Astrocyte of the spinal cord (primary cell): ENCODE results near the gene GRAMD4.
A peak's percentile ranks its signal among the peaks of the same experiment; 100 is the strongest.

Experiments used
- DNase-seq: peaks from one replicate; pipeline ENCODE4 v3.0.0; 2011; ENCODE audit warnings: low read depth, low spot score
- H3K4me3 ChIP-seq: 2 replicates; pipeline ENCODE4 v1.5.1; 2011; ENCODE audit warnings: low read depth, mild to moderate bottlenecking, low read length, moderate library complexity
- in situ Hi-C: cut with HindIII; loops from 2 replicates; pipeline ENCODE4 v1.10.0; 2017; ENCODE audit warnings: low sequenced_read_pairs
- TF ChIP-seq, protein P1 (sequence below): IDR thresholded peaks from 2 replicates; pipeline ENCODE4 v1.5.1; 2012; ENCODE audit warnings: low read depth, mild to moderate bottlenecking, low read length, inconsistent platforms

Gene GRAMD4

DNA sequence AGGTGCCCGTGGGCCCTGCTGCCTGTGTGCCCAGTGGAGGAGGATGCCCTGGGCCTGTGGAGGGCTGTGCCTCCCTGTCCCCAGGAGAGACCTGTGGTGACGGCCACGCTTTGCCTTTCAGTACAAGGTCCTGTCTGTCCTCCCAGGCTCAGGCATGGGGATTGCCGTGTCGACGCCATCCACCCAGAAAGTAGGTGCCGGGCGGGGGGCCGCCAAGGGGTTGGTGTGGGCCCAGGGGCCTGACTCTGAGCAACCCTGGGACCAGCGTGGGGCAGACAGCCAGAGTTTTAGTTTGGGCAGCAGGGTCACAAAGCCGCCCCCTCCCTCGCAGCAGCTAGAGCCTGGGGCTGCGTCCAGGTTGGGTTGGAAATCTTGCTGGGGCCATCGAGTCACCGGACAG is 56.3 kb downstream of the GRAMD4 start:
- TF ChIP-seq, protein P1, sequence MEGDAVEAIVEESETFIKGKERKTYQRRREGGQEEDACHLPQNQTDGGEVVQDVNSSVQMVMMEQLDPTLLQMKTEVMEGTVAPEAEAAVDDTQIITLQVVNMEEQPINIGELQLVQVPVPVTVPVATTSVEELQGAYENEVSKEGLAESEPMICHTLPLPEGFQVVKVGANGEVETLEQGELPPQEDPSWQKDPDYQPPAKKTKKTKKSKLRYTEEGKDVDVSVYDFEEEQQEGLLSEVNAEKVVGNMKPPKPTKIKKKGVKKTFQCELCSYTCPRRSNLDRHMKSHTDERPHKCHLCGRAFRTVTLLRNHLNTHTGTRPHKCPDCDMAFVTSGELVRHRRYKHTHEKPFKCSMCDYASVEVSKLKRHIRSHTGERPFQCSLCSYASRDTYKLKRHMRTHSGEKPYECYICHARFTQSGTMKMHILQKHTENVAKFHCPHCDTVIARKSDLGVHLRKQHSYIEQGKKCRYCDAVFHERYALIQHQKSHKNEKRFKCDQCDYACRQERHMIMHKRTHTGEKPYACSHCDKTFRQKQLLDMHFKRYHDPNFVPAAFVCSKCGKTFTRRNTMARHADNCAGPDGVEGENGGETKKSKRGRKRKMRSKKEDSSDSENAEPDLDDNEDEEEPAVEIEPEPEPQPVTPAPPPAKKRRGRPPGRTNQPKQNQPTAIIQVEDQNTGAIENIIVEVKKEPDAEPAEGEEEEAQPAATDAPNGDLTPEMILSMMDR, result no peak
- in situ Hi-C loops, result no loop called here
- DNase-seq, result no peak
- no peak overlapping the region for H3K4me3 ChIP-seq

DNA sequence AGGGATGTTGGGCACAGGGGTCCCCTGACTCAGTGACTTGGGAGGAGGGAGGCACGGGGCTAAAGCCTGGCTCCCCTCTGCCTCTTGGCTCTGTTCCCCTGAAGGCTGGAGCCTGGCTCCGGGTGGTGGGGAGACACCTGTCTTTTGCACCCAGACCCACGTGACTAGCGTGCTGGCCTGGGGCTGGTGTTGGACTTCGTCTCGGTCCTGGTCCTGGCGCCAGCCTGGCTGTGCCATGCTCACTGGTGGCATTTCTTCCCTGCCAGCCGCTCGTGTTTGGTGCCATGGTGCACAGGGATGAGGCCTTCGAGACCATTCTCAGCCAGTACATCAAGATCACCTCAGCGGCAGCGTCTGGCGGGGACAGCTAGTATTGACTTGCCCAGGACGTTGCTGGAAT is 56.7 kb downstream of the GRAMD4 start:
- in situ Hi-C loops, result no loop called here
- TF ChIP-seq, protein P1, result no peak
- DNase-seq, result no peak
- H3K4me3 ChIP-seq, result no peak overlapping the region

DNA sequence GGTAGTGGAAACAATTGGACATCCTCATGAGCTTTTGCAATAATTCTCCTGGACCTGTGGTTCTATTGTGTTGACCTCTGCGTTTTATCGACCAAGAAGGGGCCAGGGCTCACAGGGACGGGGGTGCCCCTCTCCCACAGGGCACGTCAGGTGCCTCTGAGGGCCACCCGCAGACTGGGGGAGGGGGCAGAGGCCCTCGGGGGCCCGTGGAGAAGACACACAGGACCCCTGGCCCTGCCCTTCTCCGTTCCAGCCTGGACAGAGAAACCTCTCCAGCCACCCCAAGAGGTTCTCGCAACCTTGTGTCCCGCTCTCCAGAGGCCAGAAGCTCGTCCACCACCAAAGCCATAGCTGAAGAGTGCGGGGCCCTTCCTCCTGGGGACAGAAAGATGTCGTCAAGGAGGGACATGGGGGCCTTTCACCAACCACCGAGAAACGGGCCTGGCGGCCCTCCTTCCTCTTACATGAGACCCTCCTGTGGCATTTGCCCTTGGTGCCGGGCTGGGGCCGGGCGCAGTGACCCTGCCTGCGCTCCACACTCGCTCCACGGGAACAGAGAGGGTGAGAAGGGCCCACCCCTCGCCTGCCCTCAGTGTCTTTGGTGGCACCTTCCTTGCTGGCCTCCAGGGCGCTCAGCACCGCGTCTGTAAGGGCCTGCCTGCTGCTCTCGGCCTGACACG is 57.3 kb downstream of the GRAMD4 start:
- DNase-seq, result no peak
- TF ChIP-seq, protein P1, result no peak
- no peak overlapping the region for H3K4me3 ChIP-seq
- in situ Hi-C loops, result no loop called here

DNA sequence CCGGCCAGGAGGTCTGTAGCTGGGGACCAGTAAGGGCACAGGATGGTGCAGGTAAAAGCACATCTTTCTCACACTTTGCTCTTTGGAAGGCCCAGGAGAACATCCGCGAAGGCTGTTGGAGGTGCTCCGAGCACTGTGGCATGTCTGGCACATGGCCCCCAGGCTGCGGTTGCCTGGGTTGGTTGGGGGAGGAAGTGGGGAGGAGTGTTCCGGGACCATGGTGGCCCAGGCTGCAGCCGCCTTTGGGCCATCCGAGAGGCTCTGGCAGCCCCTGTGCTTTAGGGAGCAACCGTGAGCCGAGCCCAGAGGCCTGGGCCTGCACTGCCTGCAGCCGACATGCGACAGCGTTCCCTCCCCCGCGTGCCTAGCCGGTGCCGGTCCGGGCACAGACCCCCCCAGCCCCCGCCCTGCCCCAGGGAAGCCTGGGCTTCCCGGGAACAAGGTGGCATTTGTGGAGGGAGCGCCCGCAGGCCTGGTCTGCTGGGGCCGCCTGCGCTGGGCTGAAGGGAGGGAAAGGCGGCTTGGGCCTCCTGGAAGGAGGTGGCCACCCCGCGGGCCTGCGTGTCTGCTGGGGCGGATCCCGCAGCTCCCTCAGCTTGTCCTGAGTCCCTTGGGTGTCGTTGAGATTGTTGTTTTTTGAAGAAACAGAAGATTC is 57.9 kb downstream of the GRAMD4 start:
- TF ChIP-seq, protein P1, result no peak
- DNase-seq, result no peak
- no peak overlapping the region for H3K4me3 ChIP-seq
- in situ Hi-C loops, result no loop called here

DNA sequence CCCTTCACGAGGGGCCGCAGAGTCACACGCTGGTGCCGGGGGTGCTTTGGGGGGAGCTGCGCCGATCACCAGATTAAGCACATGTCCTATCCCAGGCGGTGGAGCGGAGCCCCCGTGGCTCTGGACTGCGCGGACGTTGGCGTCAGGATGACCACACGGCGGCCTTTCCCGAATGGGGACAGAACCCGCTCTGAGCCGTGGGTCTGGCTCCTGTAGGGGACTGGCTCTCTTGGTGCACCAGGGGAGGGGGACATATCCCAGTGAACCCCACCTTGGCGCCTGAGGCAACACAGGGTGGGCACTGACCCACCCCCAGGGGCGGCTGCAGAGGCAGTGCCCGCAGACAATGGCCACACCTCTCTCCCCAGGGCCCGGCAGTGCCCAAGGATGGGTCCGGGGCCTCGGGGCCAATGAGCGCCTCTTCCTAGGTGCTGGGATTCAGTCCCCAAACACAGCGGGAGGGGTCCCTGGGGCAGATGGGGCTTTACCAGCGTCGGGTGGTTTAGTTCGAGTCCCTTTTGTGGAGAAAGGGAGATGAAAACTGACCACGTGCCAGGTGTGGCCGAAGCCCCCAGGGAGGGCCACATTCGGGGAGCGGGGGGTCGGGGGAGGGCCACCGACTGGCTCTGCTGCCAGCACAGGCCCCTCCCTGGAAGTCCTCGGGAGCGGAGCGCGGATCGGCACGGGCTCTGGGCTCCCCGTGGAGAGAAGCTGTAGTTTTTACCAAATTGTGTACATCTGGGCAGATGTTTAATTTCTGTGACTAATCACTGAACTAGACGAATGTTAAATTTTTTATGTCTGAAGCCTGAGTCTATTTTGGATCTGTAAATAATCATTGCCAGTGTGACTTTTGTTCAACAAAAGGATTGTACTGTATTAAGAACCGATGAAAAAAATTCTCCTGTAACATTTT is 58.9 kb downstream of the GRAMD4 start:
- H3K4me3 ChIP-seq, result no peak overlapping the region
- in situ Hi-C loops, result no loop called here
- DNase-seq, result peak; percentile 2
- TF ChIP-seq, protein P1, result no peak

DNA sequence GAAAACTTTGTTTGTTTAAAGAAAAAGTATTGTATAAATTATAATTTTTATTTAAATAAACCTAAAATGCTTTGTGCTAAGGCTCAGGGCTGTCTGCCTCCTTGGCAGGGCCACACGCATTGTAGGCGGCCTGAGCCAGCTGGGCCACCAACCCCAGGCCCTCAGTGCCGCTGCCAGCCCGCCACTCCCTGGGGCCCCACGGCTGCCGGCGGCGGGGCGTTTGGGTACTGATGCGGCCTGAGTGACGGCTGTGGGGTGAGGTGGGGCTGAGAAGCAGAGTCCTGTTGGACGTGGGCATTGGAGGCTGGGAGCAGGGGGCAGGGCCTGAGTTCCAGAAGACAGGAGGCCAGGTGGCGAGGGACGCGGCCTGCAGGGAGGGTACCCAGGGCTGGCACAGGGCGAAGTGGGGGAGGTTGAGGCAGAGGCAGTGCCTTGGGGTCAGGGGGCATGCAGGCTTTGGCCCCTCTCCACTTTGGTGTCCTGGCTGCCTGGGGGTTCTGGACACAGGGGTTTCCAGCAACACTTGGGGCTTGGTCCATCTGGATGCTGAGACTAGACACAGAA is 59.6 kb downstream of the GRAMD4 start:
- no peak overlapping the region for H3K4me3 ChIP-seq
- no peak for DNase-seq
- in situ Hi-C loops, result no loop called here
- TF ChIP-seq, protein P1, result no peak
